ENCODE data around the gene SCFD2.

Gene SCFD2

DNA sequence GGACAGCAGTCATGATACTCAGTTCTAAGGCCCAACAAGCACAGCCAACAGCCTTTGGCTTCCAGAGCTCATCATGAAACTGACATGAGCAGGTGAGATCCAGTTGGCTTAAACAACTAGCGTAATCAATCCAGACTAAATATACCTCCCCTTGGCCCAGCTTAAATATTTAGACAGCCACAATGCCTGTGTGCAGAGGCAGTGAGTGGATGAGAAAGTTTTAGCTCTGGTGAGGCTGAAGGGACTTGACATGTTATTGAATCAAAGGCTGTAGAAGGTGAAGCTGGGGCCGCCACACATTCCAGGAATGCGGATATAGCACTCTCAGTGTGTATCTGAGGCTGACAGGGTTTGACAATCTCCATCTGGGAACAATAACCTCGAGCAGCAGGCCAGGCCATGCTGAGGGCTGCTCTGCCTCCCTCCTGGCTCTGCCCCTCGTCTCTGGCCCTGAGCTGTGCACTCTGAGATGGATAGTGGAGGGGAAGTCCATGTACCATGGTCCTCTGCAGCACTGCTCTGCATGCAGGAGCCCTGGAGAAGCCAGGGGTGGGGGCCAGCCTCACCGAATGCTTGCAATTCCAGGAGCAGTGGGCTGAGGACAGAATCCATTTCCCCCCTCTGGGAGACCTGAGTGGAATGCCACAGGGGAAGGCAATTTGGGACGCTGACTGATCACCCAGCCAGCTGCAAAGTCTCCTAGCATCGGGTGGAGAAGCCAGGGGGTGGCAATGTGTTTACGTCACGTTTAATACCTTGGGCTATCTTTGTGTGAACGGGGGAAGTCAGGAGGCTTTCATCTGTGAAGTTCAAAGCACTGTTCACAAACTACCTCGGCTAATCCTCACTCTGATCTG is 541.0 kb downstream of the SCFD2 start:
- DNase-seq (ENCODE audit: low read depth) = peak; percentile 65

DNA sequence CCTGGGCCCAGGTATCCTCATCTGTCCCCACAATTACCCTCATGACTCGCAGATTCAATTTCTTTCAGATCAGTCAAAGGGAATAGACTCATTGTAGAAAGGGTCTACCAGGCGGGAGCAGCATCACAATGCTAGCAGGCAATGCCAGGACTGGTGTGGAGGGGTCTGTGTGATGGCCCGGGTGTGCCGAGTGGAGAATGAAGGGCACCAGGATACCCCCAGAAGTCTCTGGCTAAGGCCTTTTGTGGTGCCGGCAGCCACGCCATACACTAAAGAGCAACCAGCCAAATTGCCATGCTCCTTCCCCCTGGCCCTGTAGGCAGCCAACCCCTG is 541.6 kb downstream of the SCFD2 start:
- no peak for DNase-seq (ENCODE audit: low read depth)

DNA sequence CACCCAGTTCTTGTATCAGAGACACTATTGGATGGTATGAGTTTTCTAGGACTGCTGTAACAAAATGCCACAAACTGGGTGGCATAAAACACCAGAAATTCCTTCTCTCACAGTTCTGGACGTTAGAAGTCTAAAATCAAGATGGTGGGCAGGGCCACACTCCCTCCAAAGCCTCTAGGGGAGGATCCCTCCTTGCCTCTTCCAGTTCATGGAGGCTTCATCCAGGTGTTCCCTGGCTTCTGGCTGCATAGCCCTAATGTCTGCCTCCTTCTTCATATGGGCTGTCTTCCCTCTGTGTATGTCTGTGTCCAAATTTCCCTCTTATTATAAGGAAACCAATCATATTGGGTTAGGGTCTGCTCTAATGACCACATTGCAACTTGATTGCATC is 542.2 kb downstream of the SCFD2 start:
- DNase-seq (ENCODE audit: low read depth) = no peak
